HG03095 (cell line): ENCODE measurements around the gene MAP1B.

Source experiments
- ATAC-seq: cut with Tn5 transposase; IDR thresholded peaks from one replicate; pipeline ENCODE4 v1.9.1; 2021; ENCODE audit warnings: moderate library complexity; ENCODE audit not compliant: unreplicated experiment

The MAP1B gene

DNA sequence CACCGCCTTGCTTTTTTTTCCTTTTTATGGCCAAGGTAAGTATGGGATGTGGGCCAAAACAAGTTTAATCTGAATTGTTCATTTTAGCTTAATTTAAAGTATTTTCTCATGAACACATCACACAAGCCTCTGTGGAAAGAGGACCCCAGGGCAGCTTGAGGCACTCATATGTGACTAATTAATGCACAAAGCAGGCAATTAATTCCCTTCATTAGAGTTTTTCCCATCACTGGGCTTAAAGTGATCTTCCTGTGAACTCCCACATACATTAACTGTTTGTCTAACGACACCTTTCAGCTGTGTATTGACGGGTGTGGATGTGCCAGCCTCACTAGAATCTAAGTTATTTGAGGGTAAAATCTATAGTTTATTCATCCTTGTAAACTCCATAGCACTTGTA is 109.5 kb downstream of the MAP1B start:
- ATAC-seq, result no peak

- no peak for ATAC-seq
These were observed 113.8 kb downstream of the MAP1B start for GRCh38 chr5:72221099-72221498.

DNA sequence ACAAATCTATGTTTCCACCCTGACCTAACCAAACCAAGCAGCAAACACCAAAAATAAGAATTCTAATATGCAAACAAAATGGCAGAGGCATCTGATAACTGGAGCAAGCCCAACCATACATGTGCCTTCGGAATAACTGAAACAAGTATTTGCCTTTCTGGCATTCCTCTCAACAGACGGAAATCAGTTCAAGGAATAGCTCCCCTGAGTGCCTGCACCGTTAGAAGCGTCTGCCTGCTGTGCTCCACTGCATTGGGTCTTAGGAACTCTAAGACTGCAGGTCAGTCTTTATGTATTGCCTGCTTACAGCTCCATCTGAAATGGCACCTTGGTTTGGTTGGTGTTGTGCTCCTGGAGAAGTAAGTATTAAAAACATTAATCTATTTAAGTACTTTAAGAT is 114.3 kb downstream of the MAP1B start:
- ATAC-seq, result no peak

GRCh38 chr5:72222521-72222920 is 115.2 kb downstream of the MAP1B start:
- no peak for ATAC-seq

- ATAC-seq, result no peak
These were observed 116.1 kb downstream of the MAP1B start for GRCh38 chr5:72223371-72223770.

GRCh38 chr5:72224946-72225463 is 117.7 kb downstream of the MAP1B start:
- no peak for ATAC-seq

- no peak for ATAC-seq
These were observed 118.5 kb downstream of the MAP1B start for GRCh38 chr5:72225741-72226140.

DNA sequence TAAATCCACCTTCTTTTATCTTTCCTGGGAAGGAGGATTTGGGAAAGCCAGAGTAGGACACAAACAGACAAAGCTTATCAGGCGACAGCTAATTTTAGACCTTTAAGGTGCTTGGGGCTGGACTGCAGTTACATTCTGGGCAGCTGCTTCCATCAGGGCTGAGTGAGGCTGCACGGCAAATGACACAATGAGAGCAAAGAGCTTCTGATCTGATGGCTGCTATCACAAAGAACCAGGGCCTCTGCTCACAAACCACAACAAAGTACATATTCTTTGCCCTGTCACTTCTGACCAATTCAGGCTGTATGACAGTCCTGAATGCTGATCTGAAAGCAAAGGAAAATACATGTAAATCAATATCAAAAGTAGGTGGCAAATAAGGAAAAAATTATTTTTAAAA is 119.7 kb downstream of the MAP1B start:
- no peak for ATAC-seq

DNA sequence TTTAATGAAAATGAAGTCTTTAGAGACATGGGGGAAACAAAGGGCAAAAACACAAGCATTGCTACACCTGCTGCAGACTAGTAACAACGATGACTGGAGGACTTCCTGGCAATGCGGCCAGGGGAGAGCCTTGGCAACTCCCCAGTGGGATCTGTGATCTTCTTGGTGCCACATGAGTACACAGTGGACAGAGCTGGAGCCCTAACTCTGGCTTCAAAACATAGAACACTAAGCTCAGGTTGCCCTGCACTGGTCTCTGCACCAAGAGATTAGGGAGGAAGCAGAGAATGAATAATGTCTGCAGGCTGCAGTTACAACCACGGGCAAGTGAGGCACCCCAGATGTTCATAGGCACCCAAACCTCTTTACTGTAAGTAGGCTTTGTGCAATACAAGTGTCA is 121.7 kb downstream of the MAP1B start:
- no peak for ATAC-seq

DNA sequence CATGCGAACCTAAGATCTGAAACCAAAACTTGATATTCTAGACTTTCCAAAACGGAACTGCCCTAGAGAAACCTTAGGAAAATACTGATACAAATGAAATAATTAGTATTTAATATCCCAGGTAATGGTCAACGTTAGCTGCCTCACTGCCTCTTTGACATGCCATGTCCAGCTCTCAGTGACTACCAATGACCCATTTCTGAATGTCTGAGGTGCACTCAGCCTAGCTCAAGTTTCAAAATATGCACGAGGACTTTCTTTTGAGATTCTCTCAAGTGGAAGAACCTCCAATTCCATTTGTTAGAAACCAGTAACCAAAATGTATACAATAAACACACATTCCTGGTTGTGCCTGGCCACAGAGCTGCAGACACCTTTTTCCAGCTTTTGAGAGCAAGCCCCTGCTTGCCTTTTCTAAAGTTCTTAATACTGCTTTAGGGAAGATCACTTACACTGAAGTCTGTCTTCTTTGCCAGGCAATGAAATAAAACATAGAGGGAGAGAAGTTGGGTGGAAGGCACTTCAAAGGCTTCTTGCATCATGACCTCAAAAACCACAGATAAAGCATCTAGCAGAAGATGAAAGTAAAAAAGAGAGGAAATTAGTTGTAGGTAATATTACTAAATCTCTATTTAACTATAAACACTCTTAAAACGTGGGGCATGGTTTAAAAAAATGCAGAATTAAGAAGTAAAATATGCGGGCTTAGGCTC is 124.9 kb downstream of the MAP1B start:
- no peak for ATAC-seq

DNA sequence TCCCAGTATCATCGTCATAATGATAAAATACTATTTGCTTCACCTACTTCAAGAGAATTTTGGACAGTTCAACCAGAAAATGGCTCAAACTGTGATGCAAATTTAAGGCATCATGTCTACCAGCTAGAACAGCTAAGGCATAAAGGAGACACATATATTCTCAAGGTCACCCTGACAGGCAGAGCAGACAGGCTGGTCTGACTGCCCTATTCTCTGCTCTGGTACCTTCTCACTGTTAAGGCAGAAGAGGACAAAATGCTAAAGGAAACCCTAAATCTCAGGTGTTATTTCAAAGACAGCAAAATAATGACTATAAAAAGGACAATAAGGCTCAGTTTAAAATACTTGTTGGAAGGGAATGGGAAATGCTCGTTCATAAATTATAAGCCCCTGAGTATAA is 125.6 kb downstream of the MAP1B start:
- ATAC-seq, result no peak

DNA sequence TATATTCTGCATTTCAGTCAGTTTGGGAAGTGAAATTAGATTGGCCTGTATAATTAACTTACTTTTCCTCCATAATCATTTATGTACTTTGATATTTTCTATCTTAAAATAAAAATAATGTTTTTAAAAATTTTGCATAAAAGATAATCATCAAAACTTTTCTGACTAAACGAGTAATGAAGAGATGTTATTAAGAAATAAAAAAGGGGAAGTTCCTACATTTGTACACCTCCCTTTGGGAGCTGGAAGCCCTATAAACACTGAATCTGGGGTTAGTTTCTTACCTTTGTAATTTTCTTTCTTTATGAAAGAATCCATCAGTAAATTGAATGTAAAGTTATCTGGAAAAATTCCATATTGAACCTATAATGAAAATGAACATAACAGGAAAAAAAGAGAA is 126.6 kb downstream of the MAP1B start:
- no peak for ATAC-seq

DNA sequence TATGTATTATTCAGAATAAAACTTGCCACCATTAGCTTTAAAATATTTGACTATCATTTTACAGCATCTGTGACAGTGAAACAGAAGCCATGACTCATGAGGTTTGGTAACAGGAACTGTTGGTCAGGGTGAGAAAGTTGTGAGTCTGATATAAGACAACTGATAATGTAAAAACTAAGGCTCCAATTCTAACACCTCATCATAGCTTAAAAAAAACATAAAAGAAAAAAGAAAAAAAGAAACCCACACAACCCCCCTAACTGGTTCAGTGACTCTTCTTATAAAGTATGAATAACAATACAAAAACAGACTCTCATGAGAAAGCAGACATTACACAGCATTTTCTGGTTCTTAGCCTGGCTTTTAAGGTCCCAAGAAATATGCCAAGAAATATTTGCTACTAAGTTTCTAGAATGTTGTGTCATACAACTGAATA is 127.0 kb downstream of the MAP1B start:
- ATAC-seq, result peak; percentile 84

DNA sequence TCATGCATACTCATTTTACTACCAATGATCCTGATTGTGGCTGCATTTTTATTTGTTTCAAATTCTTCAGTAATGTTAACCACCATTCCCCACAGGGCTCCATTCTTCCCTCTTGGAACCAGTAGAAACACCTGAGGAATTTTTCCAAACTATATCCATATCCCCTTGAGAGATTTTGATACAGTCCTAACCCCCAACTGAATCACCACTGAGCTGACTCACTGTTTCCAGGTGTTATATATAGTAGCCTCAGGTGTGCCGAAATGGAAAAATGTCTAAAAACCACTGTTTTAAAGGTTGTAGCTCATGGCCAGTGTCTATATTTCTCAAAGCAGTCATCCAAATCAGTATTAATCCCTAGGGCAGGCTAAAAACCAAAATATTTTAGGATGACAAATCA is 127.6 kb downstream of the MAP1B start:
- ATAC-seq, result no peak

GRCh38 chr5:72235725-72236124 is 128.4 kb downstream of the MAP1B start:
- no peak for ATAC-seq

GRCh38 chr5:72237415-72237814 is 130.1 kb downstream of the MAP1B start:
- ATAC-seq, result no peak

- no peak for ATAC-seq
These were observed 130.6 kb downstream of the MAP1B start for GRCh38 chr5:72237879-72238278.

- no peak for ATAC-seq
These were observed 131.6 kb downstream of the MAP1B start for GRCh38 chr5:72238712-72239445.

DNA sequence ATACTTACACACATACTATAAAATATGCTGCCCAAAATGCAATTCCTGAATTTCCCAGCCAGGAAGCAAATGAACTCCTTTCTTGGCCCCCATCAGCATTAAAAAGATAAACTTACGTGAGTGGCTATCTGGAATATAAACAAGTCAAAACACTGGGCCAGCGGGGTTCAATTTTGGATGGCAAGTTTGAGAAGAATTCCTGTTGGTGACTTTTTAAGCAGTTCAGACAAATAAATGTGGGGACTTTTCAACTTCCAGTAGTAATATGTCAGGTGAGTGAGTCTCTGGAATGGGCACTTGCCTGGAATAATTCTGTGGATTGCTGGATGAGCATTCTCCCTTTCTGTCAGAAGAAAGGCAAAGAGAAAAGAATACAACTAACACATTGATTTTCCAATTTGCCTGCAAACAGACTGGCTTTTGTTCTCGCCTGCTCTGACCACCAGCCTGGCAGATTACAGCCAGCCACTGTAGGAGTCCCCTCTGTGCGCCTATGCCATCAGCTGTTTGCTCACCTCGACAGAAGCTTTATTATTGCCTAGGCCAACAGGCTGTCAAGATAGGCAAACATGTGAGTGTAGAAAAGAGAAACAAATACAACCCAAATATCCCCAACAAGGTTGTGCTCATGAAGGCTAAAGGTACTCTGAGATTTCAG is 134.2 kb downstream of the MAP1B start:
- ATAC-seq, result no peak

DNA sequence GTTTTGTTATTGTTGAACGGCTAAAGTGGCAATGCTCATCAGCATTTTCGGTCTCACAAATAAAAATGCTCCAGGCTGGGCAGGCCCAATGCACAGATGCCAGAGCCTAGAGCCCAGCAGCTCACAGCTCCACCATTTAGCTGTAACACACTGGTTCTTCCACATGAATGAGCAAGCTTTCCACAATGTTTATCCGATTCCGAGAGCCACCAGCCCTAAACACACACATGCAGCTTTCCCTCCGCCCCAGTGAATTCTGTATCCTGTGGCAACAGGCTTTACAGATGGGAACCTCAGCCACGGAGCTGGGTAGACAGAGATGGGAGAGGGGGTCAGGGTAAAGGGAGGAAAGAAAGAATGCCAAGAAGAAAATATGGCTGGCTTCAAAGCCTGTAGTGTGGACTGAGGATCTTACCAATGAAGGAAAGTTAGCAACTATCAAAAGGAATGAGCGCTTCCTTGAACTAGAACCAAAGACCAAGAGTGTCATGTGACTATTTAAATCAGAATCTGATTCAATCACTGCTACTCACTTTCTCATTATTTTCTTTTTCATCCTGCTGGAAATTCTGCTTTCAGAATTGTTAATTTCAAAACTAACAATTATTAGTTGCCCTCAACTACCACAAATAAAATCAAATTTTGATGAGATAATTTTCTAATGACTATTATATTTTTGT is 135.7 kb downstream of the MAP1B start:
- ATAC-seq, result no peak

DNA sequence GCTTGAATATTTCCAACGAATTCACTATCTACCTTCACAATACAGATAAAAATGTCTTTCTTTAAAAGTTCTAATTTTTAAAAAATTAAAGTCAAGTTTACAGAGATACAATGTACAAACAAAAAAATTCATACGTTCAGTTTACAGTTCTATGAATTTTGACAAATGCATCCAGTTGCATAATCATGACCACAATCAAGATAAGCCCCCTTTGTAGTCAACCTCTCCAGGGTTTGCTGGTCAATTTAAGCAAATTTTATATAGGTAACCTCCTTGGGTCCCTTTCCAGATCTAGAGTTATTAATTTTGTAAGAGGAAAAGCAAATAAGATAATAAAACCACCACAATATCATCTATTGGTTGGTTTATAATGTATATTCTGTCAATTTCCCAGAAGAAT is 136.4 kb downstream of the MAP1B start:
- ATAC-seq, result no peak
